Retinal pigment epithelial cell (primary cell): ENCODE data around the gene DBN1.

Experiments
- DNase-seq: peaks from one replicate; pipeline ENCODE4 v3.0.0-alpha.2; 2010; ENCODE audit warnings: low read depth
- H3K4me3 ChIP-seq: 2 replicates; pipeline ENCODE4 v1.5.1; 2011; ENCODE audit warnings: mild to moderate bottlenecking, low read length, control low read depth, moderate library complexity
- TF ChIP-seq, protein P1 (sequence below): conservative IDR thresholded peaks from 2 replicates; pipeline ENCODE4 v1.5.1; 2011; ENCODE audit warnings: low read depth, low read length, control low read depth, inconsistent platforms

The DBN1 gene

DNA sequence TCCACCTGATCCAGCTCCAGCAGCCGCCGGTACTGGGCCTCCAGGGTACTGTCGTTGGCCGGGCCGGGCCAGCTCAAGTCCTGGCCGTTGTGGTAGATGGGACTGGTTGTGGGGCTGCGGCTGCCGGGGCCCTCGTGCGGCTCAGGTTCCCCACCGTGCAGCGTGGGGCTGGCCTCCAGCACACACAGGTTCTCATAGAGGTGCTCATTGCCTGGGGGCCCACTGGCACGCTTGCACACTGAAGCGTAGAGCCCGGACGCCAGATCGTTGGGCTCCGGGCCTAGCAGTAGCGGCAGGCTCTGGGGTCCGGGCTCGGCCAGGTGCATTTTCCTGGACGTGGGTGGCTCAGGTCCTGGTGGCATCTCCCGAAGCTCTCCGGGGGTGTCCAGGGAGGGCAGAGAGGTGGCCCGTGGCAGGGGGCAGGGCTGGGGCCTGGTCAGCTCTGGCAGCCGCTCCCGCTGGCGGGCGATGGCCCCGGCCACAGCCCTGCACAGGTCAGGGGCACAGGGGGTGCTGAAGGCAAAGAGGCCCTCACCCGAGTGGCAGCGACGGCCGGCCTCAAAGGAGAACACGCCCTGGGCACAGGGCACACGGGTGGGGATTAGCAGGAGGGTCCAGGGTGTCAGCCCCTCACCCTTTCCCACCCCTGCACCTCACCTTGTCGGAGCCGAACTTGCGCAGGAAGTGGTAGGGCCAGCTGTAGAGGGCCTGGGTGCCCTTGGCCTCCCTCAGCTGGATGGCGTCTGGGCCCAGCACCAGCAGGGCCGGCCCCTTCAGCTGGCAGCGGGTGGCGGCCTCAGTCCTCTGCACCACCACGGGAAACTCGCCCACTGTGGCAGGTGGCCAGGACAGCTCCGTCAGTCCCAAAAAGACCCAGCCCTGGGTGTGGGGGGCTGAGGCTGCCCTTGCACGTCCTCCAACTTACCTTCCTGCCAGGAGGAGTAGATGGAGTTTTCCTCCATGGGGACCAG lies 30.9 kb upstream of the DBN1 start:
- no peak overlapping the region for H3K4me3 ChIP-seq
- DNase-seq, result no peak
- TF ChIP-seq, protein P1, sequence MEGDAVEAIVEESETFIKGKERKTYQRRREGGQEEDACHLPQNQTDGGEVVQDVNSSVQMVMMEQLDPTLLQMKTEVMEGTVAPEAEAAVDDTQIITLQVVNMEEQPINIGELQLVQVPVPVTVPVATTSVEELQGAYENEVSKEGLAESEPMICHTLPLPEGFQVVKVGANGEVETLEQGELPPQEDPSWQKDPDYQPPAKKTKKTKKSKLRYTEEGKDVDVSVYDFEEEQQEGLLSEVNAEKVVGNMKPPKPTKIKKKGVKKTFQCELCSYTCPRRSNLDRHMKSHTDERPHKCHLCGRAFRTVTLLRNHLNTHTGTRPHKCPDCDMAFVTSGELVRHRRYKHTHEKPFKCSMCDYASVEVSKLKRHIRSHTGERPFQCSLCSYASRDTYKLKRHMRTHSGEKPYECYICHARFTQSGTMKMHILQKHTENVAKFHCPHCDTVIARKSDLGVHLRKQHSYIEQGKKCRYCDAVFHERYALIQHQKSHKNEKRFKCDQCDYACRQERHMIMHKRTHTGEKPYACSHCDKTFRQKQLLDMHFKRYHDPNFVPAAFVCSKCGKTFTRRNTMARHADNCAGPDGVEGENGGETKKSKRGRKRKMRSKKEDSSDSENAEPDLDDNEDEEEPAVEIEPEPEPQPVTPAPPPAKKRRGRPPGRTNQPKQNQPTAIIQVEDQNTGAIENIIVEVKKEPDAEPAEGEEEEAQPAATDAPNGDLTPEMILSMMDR, result no peak

DNA sequence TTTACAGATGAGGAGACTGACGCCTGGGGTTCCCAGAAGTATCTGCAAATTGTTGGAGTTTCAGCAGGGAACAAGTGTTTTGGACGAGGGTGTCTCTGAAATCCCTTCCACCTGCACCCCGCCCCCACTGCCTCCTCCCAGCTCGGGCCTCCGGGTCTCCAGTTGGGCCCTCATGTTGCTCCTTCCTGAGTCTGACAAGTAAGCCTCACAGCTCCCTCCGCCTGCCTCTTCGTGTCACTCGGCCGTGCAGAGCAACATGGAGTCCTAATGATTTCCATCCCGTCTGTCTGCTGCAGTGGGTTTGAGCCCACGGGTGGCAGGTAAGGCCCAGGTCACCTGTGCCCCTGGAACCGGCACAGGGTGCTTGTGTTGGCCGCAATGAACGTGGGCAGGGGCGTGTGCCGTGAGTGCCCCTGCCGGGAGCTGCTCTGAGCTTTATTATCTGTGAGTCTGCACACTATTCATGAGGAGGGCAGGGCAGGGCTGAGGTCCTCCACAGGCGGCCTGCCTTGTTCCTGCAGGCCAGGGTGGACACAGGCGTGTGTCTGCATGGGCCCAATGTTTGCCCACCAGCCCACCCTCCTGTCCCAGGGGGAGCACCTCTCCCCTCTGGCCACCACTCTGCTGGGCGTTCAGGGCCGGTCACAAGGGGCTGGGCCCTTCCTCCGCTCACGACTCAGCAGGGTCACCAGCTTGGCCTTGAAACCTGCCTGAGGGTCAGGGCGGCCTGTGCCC lies 30.1 kb upstream of the DBN1 start:
- DNase-seq, result no peak
- H3K4me3 ChIP-seq, result no peak overlapping the region
- TF ChIP-seq, protein P1, result no peak

DNA sequence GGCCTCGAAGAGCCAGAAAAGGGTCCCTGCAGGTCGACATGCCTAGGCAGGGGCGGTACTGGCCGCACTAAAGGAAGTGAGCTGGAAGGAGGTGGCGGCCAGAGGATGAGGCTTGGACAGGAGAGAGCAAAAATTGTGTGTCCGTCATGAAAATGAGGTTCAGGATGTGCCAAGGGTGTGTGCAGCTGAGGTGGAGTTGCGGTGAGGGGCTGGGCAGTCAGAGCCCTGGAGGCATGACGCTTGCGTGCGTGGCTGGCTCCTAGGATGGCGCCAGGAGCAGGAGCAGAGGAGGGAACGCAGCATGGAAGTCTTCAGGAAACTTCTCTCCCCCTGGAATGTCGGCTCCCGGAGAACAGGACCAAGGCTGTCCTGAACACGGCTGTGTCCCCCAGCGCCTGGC lies 29.5 kb upstream of the DBN1 start:
- TF ChIP-seq, protein P1, result no peak
- no peak for DNase-seq
- no peak overlapping the region for H3K4me3 ChIP-seq

DNA sequence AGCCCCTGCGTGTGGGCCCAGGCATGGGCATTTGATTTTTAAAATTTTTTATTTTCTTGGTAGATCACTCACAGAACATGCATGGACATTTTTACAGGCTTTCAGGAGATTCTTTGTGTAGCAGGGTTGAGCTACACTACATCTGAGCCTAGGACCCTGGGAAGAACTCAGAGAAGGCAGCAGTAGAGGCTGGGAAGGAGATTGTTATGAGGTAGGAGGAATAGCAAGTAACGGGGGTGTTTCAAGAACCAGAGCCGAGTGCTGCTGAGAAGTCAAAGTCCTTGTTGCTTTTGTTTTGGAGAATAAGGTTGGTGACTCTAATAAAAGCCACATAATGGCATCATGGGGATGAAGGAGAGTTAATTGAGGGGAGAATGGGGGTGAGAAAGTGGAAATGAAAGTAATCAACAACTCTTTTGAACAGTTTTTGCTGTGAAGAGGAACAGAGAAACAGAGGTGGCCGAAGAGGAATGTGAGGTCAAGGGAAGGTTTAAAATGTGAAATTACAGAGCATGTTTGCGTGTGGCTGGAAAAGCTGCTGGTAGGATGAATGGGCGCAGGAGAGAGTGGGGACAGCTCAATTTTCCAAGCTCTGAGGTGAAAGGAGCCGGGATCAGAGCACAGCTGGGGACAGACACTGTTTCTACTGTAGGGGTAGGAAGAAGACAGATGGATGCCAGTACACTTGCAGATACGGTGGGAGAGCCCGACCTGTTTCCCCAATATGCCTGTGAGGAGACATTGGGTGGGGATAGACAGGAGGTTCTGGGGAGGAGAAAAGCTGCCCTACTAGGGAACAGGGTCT lies 28.6 kb upstream of the DBN1 start:
- TF ChIP-seq, protein P1, result no peak
- no peak overlapping the region for H3K4me3 ChIP-seq

DNA sequence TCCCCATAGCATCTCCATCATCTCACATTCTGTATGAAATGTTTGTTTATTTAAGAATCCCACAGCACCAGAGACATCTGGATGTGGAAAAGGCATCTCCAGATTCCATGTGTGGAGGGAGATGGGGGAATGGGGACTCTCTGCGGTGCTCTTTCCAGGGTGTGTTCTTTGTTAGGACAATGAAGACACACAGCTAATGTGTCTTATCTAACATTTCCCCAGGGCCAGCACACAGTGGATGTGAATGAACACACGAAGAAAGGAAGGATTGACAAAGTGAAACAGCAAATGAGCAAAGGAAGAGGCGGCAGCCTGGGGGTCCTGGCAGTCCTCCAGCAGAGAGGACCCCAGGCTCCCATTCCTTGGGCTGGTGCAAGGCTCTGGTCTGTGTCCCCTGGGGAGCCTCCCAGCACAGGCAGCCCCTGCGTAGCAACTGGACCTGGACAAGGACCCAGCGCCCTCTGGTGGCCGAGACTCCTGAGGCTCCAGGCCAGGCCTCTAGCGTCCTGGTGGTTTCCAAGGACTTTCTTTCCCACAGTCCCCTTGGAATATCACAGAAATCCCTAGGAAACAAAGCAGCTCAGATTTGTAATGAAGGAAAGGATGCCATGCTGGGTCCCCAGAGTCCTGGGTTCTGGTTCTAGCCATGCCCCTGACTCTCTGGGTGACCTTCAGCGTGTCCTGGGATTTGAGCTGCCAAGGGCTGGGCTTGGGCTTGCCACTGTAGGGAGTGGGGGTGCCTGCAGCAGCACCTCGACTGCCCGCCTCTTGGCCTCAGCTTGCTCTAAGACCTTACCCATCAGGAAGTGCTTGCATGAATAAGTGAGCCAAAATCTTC lies 27.5 kb upstream of the DBN1 start:
- TF ChIP-seq, protein P1, result peak; percentile 99
- DNase-seq, result peak; percentile 40
- H3K4me3 ChIP-seq, result no peak overlapping the region

More for the DNA sequence above, 28.6 kb upstream of the DBN1 start:
- DNase-seq, result no peak

DNA sequence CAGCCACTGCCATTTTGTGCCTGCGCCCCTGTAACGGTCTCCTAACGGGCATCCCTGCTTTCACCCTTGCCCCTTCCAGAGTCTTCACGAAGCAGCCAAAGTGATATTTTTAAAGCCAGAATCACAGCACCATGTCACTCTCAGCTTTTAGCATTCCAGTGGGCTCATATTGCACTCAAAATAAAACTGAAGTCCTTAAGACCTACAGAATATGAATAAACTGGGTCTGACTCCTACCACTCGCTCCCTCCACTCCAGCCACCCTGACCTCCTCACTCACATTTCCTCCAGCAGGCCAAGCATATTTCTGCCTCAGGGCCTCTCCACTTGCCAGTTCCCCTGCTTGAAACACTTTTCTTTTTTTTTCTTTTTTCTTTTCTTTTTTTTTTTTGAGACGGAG lies 26.4 kb upstream of the DBN1 start:
- no peak for DNase-seq
- no peak overlapping the region for H3K4me3 ChIP-seq
- TF ChIP-seq, protein P1, result no peak
